Right lobe of liver (tissue), 6 donors: ENCODE data around the gene PRKAR1A. TPM values are rescaled to one million over a fixed set of nuclear protein-coding genes. Genes with fewer than 3 reads are reported as not detected.

Source experiments
- ATAC-seq, 4 donors: fragments of 200-7000 bp; cut with Tn5 transposase; one replicate each; pipeline ENCODE4 v1.9.1; 2020; ENCODE audit warnings: mild to moderate bottlenecking in 4 of 4, moderate library complexity in 4 of 4
- DNase-seq, 3 donors: peaks; one replicate each; pipeline ENCODE4 v3.0.0-alpha.2; 2020
- H3K27ac ChIP-seq, 3 donors: fragments of 200-600 bp; one replicate each; pipeline ENCODE4 v1.8.0; 2022
- H3K27me3 ChIP-seq, 2 donors: fragments of 200-600 bp; one replicate each; pipeline ENCODE4 v1.8.0; 2022
- H3K36me3 ChIP-seq, 4 donors: fragments of 200-600 bp; sonication (generic) in 1 of 4; one replicate each; pipeline versions ENCODE4 v1.5.1 to v1.8.0; 2017 to 2022; ENCODE audit warnings: control low read depth in 1 of 4
- H3K4me1 ChIP-seq, 4 donors: fragments of 200-600 bp; sonication (generic) in 1 of 4; one replicate each; pipeline versions ENCODE4 v1.5.1 to v1.8.0; 2017 to 2022; ENCODE audit warnings: control low read depth in 1 of 4
- H3K4me3 ChIP-seq, 3 donors: fragments of 200-600 bp; one replicate each; pipeline ENCODE4 v1.8.0; 2022
- H3K9me3 ChIP-seq, 4 donors: fragments of 200-600 bp; sonication (generic) in 1 of 4; one replicate each; pipeline versions ENCODE4 v1.5.1 to v1.8.0; 2017 to 2022; ENCODE audit warnings: control low read depth in 1 of 4
- POLR2A ChIP-seq: fragments of 450-650 bp; IDR thresholded peaks from one replicate; pipeline ENCODE4 v1.6.1; 2017; ENCODE audit warnings: antibody characterized with exemption, mild to moderate bottlenecking
- WGBS: methylation state at CpG from one replicate; pipeline ENCODE4 v1.1.6; 2018; ENCODE audit warnings: low coverage, low lambda C conversion rate; ENCODE audit not compliant: insufficient coverage; ENCODE audit errors: missing lambda C conversion rate; 5-methylcytosine and 5-hydroxymethylcytosine counted together
- intact Hi-C, 2 donors: fragments of 100-400 bp; cut with DNase I; formaldehyde crosslinking; loops; one replicate each; pipeline versions ENCODE4 v1.11.2 to v1.14.1; 2022
- total RNA-seq, 6 experiments: library from RNA; depleted of rRNA in 2 of 6; stranded (reverse); fragments of >200 nt in 2 of 6; fragmentation: NEBNext Ultra II Directional in 3 of 6; extraction: Animal tissue kit (Norgen Biotek cat#: 25700) in 3 of 6; gene quantifications; one replicate each; pipeline versions ENCODE4 v1.1.0 to v1.2.4, GENCODE V29; 2016 to 2023
- TF ChIP-seq, protein P1 (sequence below), 4 donors: fragments of 200-600 bp in 3 of 4; fragments of 450-650 bp in 1 of 4; IDR thresholded peaks; one replicate each; pipeline versions ENCODE4 v1.5.1 to v1.8.0; 2016 to 2022; ENCODE audit warnings: antibody characterized with exemption in 4 of 4, mild to moderate bottlenecking in 2 of 4
- donor health status: DM: no; HTN: yes; CAD: no.
- donor health status: DM: no; HTN: no; CAD: no.
- donor health status: DM: no; HTN: no; CAD: no.
- donor health status: DM: no; HTN: yes; CAD: no.
- donor health status: DM: no; HTN: yes; CAD: no.

Gene PRKAR1A
- total RNA-seq, 6 experiments from 2014 or later = 109 to 172 (median 136) TPM

DNA sequence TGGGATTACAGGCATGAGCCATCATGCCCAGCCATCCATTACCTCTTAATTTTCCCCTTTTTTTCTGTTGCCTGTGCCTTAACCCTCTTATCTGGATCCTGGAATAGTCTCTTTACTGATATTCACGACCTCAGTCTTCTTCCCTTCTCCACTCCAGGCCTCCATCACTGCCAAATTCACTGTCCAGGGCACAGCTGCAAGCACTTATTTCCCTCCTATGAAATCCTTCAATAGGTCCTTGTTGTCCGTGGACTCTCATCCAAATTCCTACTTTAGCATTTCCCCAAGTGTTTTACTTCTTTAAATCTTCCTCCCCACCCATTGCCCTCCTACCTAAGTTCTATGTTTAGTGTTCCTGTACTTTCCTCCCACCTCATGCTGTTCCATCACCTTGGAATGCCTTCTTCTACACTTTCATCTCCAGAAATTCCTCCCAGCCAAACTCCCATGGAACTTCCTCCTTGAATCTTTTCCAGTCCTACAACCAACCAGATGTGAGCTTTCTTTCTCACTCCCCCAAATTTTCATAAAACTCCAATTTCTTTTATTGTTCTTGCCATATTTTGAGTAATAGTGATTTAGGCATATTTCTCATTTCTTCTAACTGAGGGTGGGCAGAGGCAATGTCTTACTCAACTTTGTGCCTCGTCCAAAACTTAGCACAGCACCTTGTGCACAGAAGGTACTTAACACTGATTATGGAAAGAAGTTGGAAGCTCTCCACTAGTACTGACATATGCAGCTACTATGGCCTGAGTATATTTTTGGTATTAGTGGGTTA, 53.6 kb downstream of the PRKAR1A start:
- no peak overlapping the region for H3K4me3 ChIP-seq
- no peaks in the 10 kb centered on the region for H3K36me3 ChIP-seq
- 69% methylated on average over 3 of the region's 3 CpGs for WGBS
- DNase-seq = no peak
- no peaks in the 10 kb centered on the region for H3K9me3 ChIP-seq
- intact Hi-C loops = no loop called here
- no peaks in the 10 kb centered on the region for H3K27me3 ChIP-seq
- no peak for ATAC-seq
- TF ChIP-seq POLR2A = no peak
- TF ChIP-seq, protein P1, sequence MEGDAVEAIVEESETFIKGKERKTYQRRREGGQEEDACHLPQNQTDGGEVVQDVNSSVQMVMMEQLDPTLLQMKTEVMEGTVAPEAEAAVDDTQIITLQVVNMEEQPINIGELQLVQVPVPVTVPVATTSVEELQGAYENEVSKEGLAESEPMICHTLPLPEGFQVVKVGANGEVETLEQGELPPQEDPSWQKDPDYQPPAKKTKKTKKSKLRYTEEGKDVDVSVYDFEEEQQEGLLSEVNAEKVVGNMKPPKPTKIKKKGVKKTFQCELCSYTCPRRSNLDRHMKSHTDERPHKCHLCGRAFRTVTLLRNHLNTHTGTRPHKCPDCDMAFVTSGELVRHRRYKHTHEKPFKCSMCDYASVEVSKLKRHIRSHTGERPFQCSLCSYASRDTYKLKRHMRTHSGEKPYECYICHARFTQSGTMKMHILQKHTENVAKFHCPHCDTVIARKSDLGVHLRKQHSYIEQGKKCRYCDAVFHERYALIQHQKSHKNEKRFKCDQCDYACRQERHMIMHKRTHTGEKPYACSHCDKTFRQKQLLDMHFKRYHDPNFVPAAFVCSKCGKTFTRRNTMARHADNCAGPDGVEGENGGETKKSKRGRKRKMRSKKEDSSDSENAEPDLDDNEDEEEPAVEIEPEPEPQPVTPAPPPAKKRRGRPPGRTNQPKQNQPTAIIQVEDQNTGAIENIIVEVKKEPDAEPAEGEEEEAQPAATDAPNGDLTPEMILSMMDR (IDR thresholded peaks at IDR 0.05) = no peak
- H3K4me1 ChIP-seq = peaks cover 0 to 28% (median 9%) of the 10 kb centered on the region in 4 donors
- H3K27ac ChIP-seq = peak overlapping the region in 2 of 3 donors; percentile 38 to 68

DNA sequence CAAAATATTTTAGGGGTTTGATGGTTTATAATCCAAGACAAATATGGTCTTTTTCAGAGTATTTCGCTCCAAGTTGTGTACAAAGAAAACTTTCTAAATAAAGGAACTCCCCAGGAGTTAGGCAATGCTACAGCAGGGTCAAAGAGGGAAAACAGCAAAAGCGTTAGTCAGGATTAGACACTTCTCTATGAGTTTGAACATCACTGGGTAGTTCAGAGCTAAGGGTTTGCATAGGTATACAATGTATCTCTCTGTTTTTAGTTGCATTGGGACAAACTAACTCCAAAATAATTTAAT, 54.2 kb downstream of the PRKAR1A start:
- peak in 2 of 4 donors; percentile 51 to 66 for ATAC-seq
- WGBS = 12% methylated on average over 2 of the region's 2 CpGs

DNA sequence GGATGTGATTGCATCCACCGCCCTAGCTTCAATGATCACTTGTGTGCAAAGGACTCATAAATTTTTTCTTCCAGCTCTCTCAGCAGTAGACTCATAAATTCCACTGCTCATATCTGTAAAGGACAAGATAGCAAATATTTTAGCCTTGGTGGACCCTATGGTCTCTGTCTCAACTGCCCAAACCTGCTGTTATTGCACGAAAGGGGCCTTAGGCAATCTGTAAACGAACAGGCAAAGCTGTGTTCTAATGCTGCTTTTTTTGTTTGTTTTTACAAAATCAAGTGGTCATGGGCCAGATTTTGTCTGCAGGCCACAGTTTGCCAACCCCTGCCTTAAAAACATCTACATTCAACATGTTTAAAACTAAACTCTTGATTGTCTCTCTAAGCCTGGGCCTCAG, 54.8 kb downstream of the PRKAR1A start:
- TF ChIP-seq POLR2A = no peak
- WGBS = 40% methylated on average over 3 of the region's 3 CpGs
- Histone ChIP-seq H3K4me3 (no peak overlapping the region), H3K4me1 (peaks cover 0 to 23% (median 9%) of the 10 kb centered on the region in 4 donors), H3K27me3 (no peaks in the 10 kb centered on the region), H3K36me3 (no peaks in the 10 kb centered on the region), H3K27ac (peak overlapping the region; percentile 31 to 70 (median 68)), H3K9me3 (no peaks in the 10 kb centered on the region)
- DNase-seq (peak in 1 of 3 donors; percentile 65), ATAC-seq (peak; percentile 67 to 86 (median 82))
- intact Hi-C loops = no loop called here

More for the DNA sequence above, 54.2 kb downstream of the PRKAR1A start:
- H3K9me3 ChIP-seq = no peaks in the 10 kb centered on the region
- intact Hi-C loops = no loop called here
- no peak overlapping the region for H3K4me3 ChIP-seq
- peaks cover 0 to 28% (median 9%) of the 10 kb centered on the region in 4 donors for H3K4me1 ChIP-seq
- DNase-seq = no peak
- peak overlapping the region in 2 of 3 donors; percentile 38 to 68 for H3K27ac ChIP-seq
- no peaks in the 10 kb centered on the region for H3K27me3 ChIP-seq
- TF ChIP-seq POLR2A = no peak
- TF ChIP-seq, protein P1 (IDR thresholded peaks at IDR 0.05) = no peak
- H3K36me3 ChIP-seq = no peaks in the 10 kb centered on the region

DNA sequence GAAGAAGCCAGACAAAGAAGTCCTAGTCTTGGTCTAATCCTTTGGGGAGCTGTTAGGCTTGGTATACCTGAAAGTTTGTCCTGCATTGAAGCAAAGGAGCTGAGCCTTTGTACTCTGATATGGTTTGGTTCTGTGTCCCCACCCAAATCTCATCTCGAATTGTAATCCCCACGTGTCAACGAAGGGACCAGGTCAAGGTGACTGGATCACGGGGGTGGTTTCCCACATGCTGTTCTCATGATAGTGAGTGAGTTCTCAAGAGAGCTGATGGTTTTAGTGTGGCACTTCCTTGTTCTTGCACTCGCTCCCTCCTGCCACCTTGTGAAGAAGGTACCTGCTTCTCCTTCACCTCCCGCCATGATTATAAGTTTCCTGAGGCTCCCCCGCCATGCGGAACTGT, 55.4 kb downstream of the PRKAR1A start:
- no peaks in the 10 kb centered on the region for H3K9me3 ChIP-seq
- H3K4me1 ChIP-seq = peaks cover 0 to 23% (median 9%) of the 10 kb centered on the region in 4 donors
- H3K36me3 ChIP-seq = no peaks in the 10 kb centered on the region
- intact Hi-C loops = no loop called here
- 91% methylated on average over 3 of the region's 8 CpGs for WGBS
- ATAC-seq = peak in 3 of 4 donors; percentile 19 to 36 (median 30)
- H3K27me3 ChIP-seq = no peaks in the 10 kb centered on the region
- no peak overlapping the region for H3K4me3 ChIP-seq
- no peak for TF ChIP-seq POLR2A
- TF ChIP-seq, protein P1 (IDR thresholded peaks at IDR 0.05) = no peak
- H3K27ac ChIP-seq = peak overlapping the region; percentile 31 to 70 (median 68)
- DNase-seq = no peak

DNA sequence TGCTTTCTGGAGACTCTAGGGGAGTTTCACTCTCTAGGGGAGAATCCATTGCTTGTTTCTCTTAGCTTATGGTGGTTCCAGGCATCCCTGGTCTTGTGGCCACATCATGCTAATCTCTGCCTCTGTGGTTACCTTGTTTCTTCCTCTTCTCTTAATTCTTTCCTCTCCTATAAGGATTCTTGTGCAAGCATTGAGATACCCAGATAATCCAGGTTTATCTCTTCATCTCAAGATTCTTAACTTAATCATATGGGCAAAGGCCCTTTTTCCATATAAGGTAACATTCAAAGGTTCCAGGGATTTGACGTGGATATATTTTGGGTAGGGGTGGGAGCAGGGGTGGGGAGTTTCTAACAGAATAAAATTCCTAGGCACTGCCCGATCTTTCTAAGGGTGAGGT, 56.4 kb downstream of the PRKAR1A start:
- ATAC-seq = no peak
- H3K4me3 ChIP-seq = no peak overlapping the region
- H3K9me3 ChIP-seq = no peaks in the 10 kb centered on the region
- H3K27me3 ChIP-seq = no peaks in the 10 kb centered on the region
- H3K36me3 ChIP-seq = peaks cover 0 to 5% (median 0%) of the 10 kb centered on the region in 4 donors
- no peak overlapping the region for H3K27ac ChIP-seq
- intact Hi-C loops = no loop called here
- no peak for DNase-seq
- WGBS = 88% methylated on average over 2 of the region's 2 CpGs
- peaks cover 0 to 23% (median 9%) of the 10 kb centered on the region in 4 donors for H3K4me1 ChIP-seq
- TF ChIP-seq POLR2A = no peak
- TF ChIP-seq, protein P1 (IDR thresholded peaks at IDR 0.05) = no peak
